Adipocyte (in vitro differentiated cells): ENCODE data around the gene NACC1.

Experiments
- DNase-seq: peaks from one replicate; pipeline ENCODE4 v3.0.0-alpha.2; 2015; ENCODE audit warnings: low read depth
- H3K27me3 ChIP-seq: replicated peaks from 2 replicates; pipeline ENCODE4 v1.7.0; 2013; ENCODE audit warnings: mild to moderate bottlenecking, low read length, moderate library complexity; ENCODE audit not compliant: control insufficient read depth, insufficient read depth
- H3K36me3 ChIP-seq: 2 replicates; pipeline ENCODE4 v1.7.0; 2013; ENCODE audit warnings: low read length, mild to moderate bottlenecking, moderate library complexity; ENCODE audit not compliant: control insufficient read depth, insufficient read depth, severe bottlenecking
- H3K4me1 ChIP-seq: 2 replicates; pipeline ENCODE4 v1.7.0; 2013; ENCODE audit warnings: mild to moderate bottlenecking, low read length, moderate library complexity; ENCODE audit not compliant: control insufficient read depth, insufficient read depth
- H3K4me3 ChIP-seq: 2 replicates; pipeline ENCODE4 v1.7.0; 2013; ENCODE audit warnings: mild to moderate bottlenecking, low read length, moderate library complexity
- H3K9ac ChIP-seq: 2 replicates; pipeline ENCODE4 v1.7.0; 2013; ENCODE audit warnings: mild to moderate bottlenecking, low read length, moderate library complexity
- H3K9me3 ChIP-seq: 2 replicates; pipeline ENCODE4 v1.7.0; 2013; ENCODE audit warnings: mild to moderate bottlenecking, low read length, moderate library complexity; ENCODE audit not compliant: control insufficient read depth

The NACC1 gene

GRCh38 chr19:13102666-13103580 lies 15.1 kb upstream of the NACC1 start, which contains the start of gene LYL1:
Gene LYL1, minus strand, starts transcription at chr19:13102858. Its CDS starts 1,687 bp downstream, at chr19:13101171.
- no peak for DNase-seq
- Histone ChIP-seq H3K4me1 (peaks cover 13% of the 10 kb centered on the region), H3K27me3 (no peaks in the 10 kb centered on the region), H3K4me3 (peak within 1 kb of the TSS; percentile 58), H3K36me3 (peaks cover 6% of the 10 kb centered on the region), H3K9me3 (no peaks in the 10 kb centered on the region), H3K9ac (peak within 1 kb of the TSS; percentile 82)

GRCh38 chr19:13103581-13104359 lies 14.3 kb upstream of the NACC1 start:
- H3K9me3 ChIP-seq: no peaks in the 10 kb centered on the region
- H3K4me3 ChIP-seq: no peak overlapping the region
- peaks cover 7% of the 10 kb centered on the region for H3K36me3 ChIP-seq
- no peak overlapping the region for H3K9ac ChIP-seq
- no peaks in the 10 kb centered on the region for H3K27me3 ChIP-seq
- DNase-seq: no peak
- peaks cover 13% of the 10 kb centered on the region for H3K4me1 ChIP-seq

DNA sequence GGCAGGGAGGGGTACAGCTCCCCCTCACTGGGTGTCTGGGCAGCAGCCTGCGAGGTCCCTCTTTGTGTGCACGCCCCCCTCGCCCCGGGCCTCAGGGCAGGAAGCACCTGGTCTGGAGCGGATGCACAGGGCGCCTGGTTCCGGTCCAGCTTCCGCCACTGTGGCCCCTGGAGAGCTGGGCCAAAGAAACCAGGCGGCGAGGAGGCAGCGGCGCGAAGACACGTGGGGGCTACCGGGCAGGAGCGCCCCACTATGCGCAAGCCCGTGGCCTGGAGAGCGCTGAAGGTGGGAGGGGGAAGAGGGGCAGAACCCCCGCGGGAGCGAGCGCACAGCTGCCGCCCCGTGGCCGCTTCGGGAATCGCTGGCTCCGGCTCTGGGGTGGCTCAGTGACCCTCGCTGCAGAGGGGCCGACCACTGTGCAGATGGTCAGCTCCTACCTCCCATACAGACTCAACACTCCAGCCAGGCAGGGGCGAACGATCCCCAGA lies 13.7 kb upstream of the NACC1 start:
- H3K9ac ChIP-seq: no peak overlapping the region
- DNase-seq: peak; percentile 33
- no peak overlapping the region for H3K4me3 ChIP-seq
- H3K27me3 ChIP-seq: no peaks in the 10 kb centered on the region
- H3K4me1 ChIP-seq: peaks cover 13% of the 10 kb centered on the region
- peaks cover 14% of the 10 kb centered on the region for H3K36me3 ChIP-seq
- no peaks in the 10 kb centered on the region for H3K9me3 ChIP-seq

GRCh38 chr19:13104848-13105711 lies 13.0 kb upstream of the NACC1 start:
- peaks cover 13% of the 10 kb centered on the region for H3K4me1 ChIP-seq
- no peak overlapping the region for H3K4me3 ChIP-seq
- no peaks in the 10 kb centered on the region for H3K9me3 ChIP-seq
- H3K36me3 ChIP-seq: peaks cover 15% of the 10 kb centered on the region
- H3K9ac ChIP-seq: no peak overlapping the region
- H3K27me3 ChIP-seq: no peaks in the 10 kb centered on the region
- DNase-seq: no peak

DNA sequence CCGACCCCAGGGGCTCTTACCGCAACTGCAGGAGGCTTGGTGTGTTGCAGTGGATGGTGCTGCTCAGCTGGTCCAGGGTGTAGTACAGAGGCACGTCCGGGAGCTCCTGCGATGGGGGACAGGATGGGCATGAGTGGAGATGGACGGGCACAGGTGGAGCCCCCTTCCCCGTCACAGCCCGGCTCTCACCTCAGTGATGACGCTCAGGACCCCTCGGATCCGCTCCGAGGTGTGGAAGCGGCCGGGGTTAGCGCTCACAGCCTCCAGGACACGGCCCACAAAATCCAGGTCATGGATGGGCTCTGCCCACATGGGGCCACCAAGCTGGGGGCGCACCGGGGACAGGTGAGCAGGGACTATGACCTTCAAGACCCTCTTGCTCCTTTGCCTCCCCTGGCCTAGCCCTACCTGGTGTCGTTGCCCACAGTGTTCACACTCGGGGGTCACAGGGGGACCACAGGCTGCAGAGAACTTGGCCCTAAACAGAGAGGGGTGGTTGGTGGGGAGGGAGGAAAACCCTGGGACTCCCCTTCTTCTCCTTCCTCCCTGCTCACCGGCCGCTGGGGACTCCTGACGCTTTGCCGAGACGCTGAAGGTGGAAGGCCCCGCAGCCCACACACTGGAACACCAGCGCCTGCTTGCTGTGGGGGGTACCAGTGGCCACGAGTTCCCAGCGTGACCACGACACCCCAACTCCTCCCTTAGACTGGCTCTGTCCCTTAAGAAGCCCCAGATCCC lies 8.5 kb upstream of the NACC1 start:
- H3K36me3 ChIP-seq: peaks cover 26% of the 10 kb centered on the region
- no peak overlapping the region for H3K9ac ChIP-seq
- no peaks in the 10 kb centered on the region for H3K9me3 ChIP-seq
- no peak for DNase-seq
- no peak overlapping the region for H3K4me3 ChIP-seq
- no peaks in the 10 kb centered on the region for H3K4me1 ChIP-seq
- no peaks in the 10 kb centered on the region for H3K27me3 ChIP-seq

DNA sequence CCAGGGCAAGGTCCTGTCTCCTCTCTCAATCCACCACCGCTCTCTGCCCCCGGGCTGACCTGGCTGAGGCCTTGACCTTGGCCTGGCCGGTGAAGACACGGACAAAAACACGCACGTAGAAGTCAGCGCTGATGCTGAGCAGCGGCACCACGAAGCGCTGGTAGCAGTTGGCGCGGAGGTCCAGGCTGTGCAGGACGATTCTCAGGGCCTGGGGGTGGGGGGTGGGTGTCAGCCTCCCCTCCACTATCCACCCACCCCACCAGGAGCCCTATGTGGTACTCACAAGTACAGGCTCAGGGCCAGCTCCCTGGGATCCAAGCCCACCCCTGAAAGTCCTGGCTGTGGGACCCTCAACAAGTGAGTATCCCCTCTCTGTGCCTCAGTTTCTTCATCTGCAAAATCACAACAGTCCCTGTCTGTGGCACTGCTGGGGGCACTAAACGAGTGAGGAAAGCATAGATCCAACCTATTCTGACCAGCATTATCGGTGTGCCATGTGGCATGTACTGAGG lies 7.9 kb upstream of the NACC1 start:
- no peaks in the 10 kb centered on the region for H3K9me3 ChIP-seq
- DNase-seq: no peak
- H3K4me1 ChIP-seq: no peaks in the 10 kb centered on the region
- peaks cover 26% of the 10 kb centered on the region for H3K36me3 ChIP-seq
- H3K9ac ChIP-seq: no peak overlapping the region
- H3K4me3 ChIP-seq: no peak overlapping the region
- H3K27me3 ChIP-seq: no peaks in the 10 kb centered on the region

- no peak for DNase-seq
- Histone ChIP-seq H3K4me1 (peaks cover 14% of the 10 kb centered on the region), H3K9ac (no peak overlapping the region), H3K9me3 (no peaks in the 10 kb centered on the region), H3K36me3 (peaks cover 22% of the 10 kb centered on the region), H3K27me3 (no peaks in the 10 kb centered on the region), H3K4me3 (no peak overlapping the region)
Measured at GRCh38 chr19:13112555-13112954, 5.5 kb upstream of the NACC1 start.

DNA sequence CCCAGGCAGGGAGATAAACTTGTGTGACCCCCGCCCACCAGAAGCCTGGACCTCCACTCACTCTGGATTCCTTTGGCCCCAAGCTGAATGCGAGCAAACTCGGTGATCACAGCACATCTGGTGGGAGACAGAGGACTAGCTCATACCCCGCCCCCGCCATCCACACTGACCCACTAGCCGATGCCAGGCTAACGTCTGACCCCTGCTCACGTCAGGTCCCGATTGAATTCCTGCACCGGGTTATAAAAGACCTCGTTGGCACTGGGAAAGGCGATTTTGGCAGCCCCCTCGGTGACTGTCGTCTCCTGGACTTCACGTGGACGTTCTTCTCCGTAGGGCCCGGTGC lies 2.2 kb upstream of the NACC1 start:
- H3K9ac ChIP-seq: peak overlapping the region; percentile 93
- H3K36me3 ChIP-seq: peaks cover 11% of the 10 kb centered on the region
- H3K9me3 ChIP-seq: no peaks in the 10 kb centered on the region
- H3K27me3 ChIP-seq: no peaks in the 10 kb centered on the region
- DNase-seq: no peak
- H3K4me1 ChIP-seq: peaks cover 37% of the 10 kb centered on the region
- H3K4me3 ChIP-seq: peak overlapping the region; percentile 94

DNA sequence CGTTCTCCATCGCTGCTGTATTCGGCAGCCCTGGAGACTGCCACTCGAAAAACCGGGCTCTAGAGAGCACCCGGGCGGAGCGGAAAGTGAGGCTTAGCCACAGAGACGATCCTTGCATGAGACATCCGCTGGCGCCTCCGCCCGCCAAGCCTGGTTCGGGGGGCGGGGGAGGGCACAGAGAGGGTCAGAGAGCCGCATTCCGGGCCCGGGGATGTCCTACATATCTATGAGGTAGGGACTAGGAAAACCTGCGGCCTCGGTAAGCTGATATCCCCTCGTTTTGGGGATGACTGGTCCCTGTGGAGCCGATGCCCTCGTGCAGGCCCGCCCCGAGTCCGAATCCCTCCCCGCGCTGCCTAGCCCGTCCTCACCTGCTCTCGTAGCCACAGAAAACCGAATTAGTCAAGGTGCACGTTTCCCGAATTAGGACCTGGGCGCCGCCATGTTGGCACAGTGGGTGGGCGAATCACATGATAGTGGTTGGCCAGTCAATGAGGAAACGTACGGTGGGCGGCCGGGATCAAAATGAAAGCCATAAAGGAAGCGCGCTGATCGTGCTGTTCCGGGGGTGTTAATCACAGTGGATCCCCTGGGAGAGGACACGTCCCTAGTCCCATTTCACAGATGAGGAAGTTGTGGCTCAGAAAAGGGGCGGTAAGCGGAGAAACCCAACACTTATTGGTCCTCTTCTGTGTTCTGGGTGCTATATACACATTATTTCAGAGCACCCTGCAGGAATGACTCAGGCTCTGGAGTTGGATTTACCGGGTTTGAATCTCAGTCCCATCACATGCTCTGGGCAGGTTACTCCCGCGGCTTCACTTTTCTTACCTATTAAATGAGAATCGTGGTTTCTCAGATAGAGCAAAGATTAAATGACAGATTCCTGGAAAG lies 1.5 kb upstream of the NACC1 start, which contains the start of gene TRMT1:
TRMT1 (minus strand) TSS at position 459 of the 894 bp plus-strand sequence; CDS start at position 118, 341 bp downstream.
- peak; percentile 95 for DNase-seq
- H3K4me3 ChIP-seq: peak within 1 kb of the TSS; percentile 94
- H3K9me3 ChIP-seq: no peaks in the 10 kb centered on the region
- H3K9ac ChIP-seq: peak within 1 kb of the TSS; percentile 93
- H3K4me1 ChIP-seq: peaks cover 43% of the 10 kb centered on the region
- H3K36me3 ChIP-seq: peaks cover 11% of the 10 kb centered on the region
- H3K27me3 ChIP-seq: no peaks in the 10 kb centered on the region
